H9 (cell line): ENCODE data around the gene MS4A6E. TPM values are rescaled to one million over a fixed set of nuclear protein-coding genes. Genes with fewer than 3 reads are reported as not detected.

Experiments used
- DNase-seq: peaks from one replicate; pipeline ENCODE4 v3.0.0-alpha.2; 2017
- H2AFZ ChIP-seq: one replicate; pipeline ENCODE4 v1.6.1; 2013; ENCODE audit warnings: mild to moderate bottlenecking, low read length, control low read depth, moderate library complexity
- H2AK5ac ChIP-seq: 2 replicates; pipeline ENCODE4 v1.6.1; 2013; ENCODE audit warnings: low read length, control low read depth, mixed read lengths; ENCODE audit not compliant: insufficient read length
- H2BK120ac ChIP-seq: one replicate; pipeline ENCODE4 v1.6.1; 2013; ENCODE audit warnings: low read depth, mild to moderate bottlenecking, low read length, control low read depth, inconsistent platforms; ENCODE audit not compliant: poor library complexity, severe bottlenecking
- H2BK12ac ChIP-seq: 2 replicates; pipeline ENCODE4 v1.6.1; 2013; ENCODE audit warnings: low read length, control low read depth, mixed read lengths, low read depth; ENCODE audit not compliant: insufficient read length
- H2BK15ac ChIP-seq: 2 replicates; pipeline ENCODE4 v1.6.1; 2013; ENCODE audit warnings: low read depth, low read length, control low read depth
- H2BK20ac ChIP-seq: one replicate; pipeline ENCODE4 v1.6.1; 2013; ENCODE audit warnings: low read depth, mild to moderate bottlenecking, low read length, control low read depth, inconsistent platforms; ENCODE audit not compliant: poor library complexity, severe bottlenecking
- H2BK5ac ChIP-seq: 2 replicates; pipeline ENCODE4 v1.6.1; 2013; ENCODE audit warnings: low read length, control low read depth, mixed read lengths; ENCODE audit not compliant: insufficient read length
- H3K14ac ChIP-seq: 2 replicates; pipeline ENCODE4 v1.6.1; 2013; ENCODE audit warnings: low read length, control low read depth; ENCODE audit not compliant: insufficient read depth
- H3K18ac ChIP-seq: 2 replicates; pipeline ENCODE4 v1.6.1; 2013; ENCODE audit warnings: low read depth, mild to moderate bottlenecking, mixed read lengths, low read length, control low read depth; ENCODE audit not compliant: insufficient read length
- H3K23ac ChIP-seq: 2 replicates; pipeline ENCODE4 v1.6.1; 2013; ENCODE audit warnings: low read length, control low read depth, mixed read lengths, low read depth; ENCODE audit not compliant: insufficient read length
- H3K23me2 ChIP-seq: 2 replicates; pipeline ENCODE4 v1.6.1; 2013; ENCODE audit warnings: low read depth, mild to moderate bottlenecking, mixed read lengths, low read length, control low read depth; ENCODE audit not compliant: insufficient read length, poor library complexity, severe bottlenecking
- H3K27ac ChIP-seq: 2 replicates; pipeline ENCODE4 v1.5.1; 2013; ENCODE audit warnings: low read length, control low read depth, mixed read lengths, low read depth; ENCODE audit not compliant: insufficient read length
- H3K27me3 ChIP-seq: 2 replicates; pipeline ENCODE4 v1.6.1; 2013; ENCODE audit warnings: low read length, control low read depth, inconsistent platforms; ENCODE audit not compliant: insufficient read depth
- H3K4ac ChIP-seq: 2 replicates; pipeline ENCODE4 v1.6.1; 2013; ENCODE audit warnings: low read depth, mild to moderate bottlenecking, control low read depth, inconsistent platforms, low read length, moderate library complexity
- H3K4me1 ChIP-seq: 2 replicates; pipeline ENCODE4 v1.6.1; 2013; ENCODE audit warnings: low read length, control low read depth, inconsistent platforms; ENCODE audit not compliant: insufficient read depth
- H3K4me2 ChIP-seq: 2 replicates; pipeline ENCODE4 v1.6.1; 2013; ENCODE audit warnings: low read length, control low read depth, mixed read lengths; ENCODE audit not compliant: insufficient read length, insufficient read depth
- H3K56ac ChIP-seq: 2 replicates; pipeline ENCODE4 v1.6.1; 2013; ENCODE audit warnings: low read depth, mild to moderate bottlenecking, mixed read lengths, low read length, control low read depth; ENCODE audit not compliant: insufficient read length
- H3K79me1 ChIP-seq: 2 replicates; pipeline ENCODE4 v1.6.1; 2013; ENCODE audit warnings: low read depth, mild to moderate bottlenecking, moderate library complexity, low read length, control low read depth, inconsistent platforms; ENCODE audit not compliant: insufficient read depth, poor library complexity, severe bottlenecking
- H3K79me2 ChIP-seq: 2 replicates; pipeline ENCODE4 v1.6.1; 2013; ENCODE audit warnings: low read length, control low read depth, inconsistent platforms; ENCODE audit not compliant: insufficient read depth
- H3K9ac ChIP-seq: 2 replicates; pipeline ENCODE4 v1.6.1; 2013; ENCODE audit warnings: low read length, control low read depth, mixed read lengths; ENCODE audit not compliant: insufficient read length; ENCODE audit errors: extremely low read depth
- H3K9me3 ChIP-seq: one replicate; pipeline ENCODE4 v1.6.1; 2013; ENCODE audit warnings: low read depth, low read length, inconsistent platforms; ENCODE audit not compliant: control insufficient read depth
- H3T11ph ChIP-seq: one replicate; pipeline ENCODE4 v1.6.1; 2013; ENCODE audit warnings: mild to moderate bottlenecking, low read length, control low read depth, inconsistent platforms
- H4K20me1 ChIP-seq: one replicate; pipeline ENCODE4 v1.6.1; 2013; ENCODE audit not compliant: control insufficient read depth, insufficient read length, insufficient read depth
- H4K5ac ChIP-seq: 2 replicates; pipeline ENCODE4 v1.6.1; 2013; ENCODE audit warnings: low read depth, mild to moderate bottlenecking, mixed read lengths, low read length, control low read depth; ENCODE audit not compliant: insufficient read length
- H4K8ac ChIP-seq: replicated peaks from 2 replicates; pipeline ENCODE4 v1.6.1; 2013; ENCODE audit warnings: low read length, control low read depth, mixed read lengths, low read depth; ENCODE audit not compliant: insufficient read length
- H4K91ac ChIP-seq: 2 replicates; pipeline ENCODE4 v1.6.1; 2013; ENCODE audit warnings: low read depth, mild to moderate bottlenecking, moderate library complexity, mixed read lengths, low read length, control low read depth; ENCODE audit not compliant: insufficient read length
- H3K27ac Mint-ChIP-seq, 3 experiments: 2 replicates in 2 of 3; 3 replicates in 1 of 3; pipeline ENCODE4 v1.8.0; 2020 to 2021; ENCODE audit warnings: mixed read lengths in 3 of 3, mild to moderate bottlenecking in 1 of 3, moderate library complexity in 1 of 3
- H3K27me3 Mint-ChIP-seq: 2 replicates; pipeline ENCODE4 v1.8.0; 2021; ENCODE audit warnings: low read depth, mild to moderate bottlenecking, moderate library complexity, mixed read lengths
- H3K36me3 Mint-ChIP-seq, 3 experiments: 2 replicates in 2 of 3; 3 replicates in 1 of 3; pipeline ENCODE4 v1.8.0; 2020 to 2021; ENCODE audit warnings: low read depth in 3 of 3, mixed read lengths in 3 of 3; ENCODE audit not compliant: insufficient read depth in 1 of 3
- H3K4me1 Mint-ChIP-seq, 2 experiments: 2 replicates each; pipeline ENCODE4 v1.8.0; 2020; ENCODE audit warnings: mixed read lengths in 2 of 2
- H3K4me3 Mint-ChIP-seq, 2 experiments: 2 replicates in 1 of 2; 3 replicates in 1 of 2; pipeline ENCODE4 v1.8.0; 2020 to 2021; ENCODE audit warnings: mild to moderate bottlenecking in 2 of 2, mixed read lengths in 2 of 2, moderate library complexity in 1 of 2
- H3K9me3 Mint-ChIP-seq, 2 experiments: 2 replicates in 1 of 2; 3 replicates in 1 of 2; pipeline ENCODE4 v1.8.0; 2020; ENCODE audit warnings: mild to moderate bottlenecking in 2 of 2, mixed read lengths in 2 of 2, moderate library complexity in 1 of 2
- WGBS: extraction: QIAGEN DNeasy Blood & Tissue Kit; methylation state at CpG from one replicate; pipeline ENCODE4 v1.1.7; 2013; ENCODE audit warnings: missing lambda C conversion rate, low lambda C conversion rate, mixed read lengths; ENCODE audit not compliant: insufficient read length; ENCODE audit errors: extremely low coverage; 5-methylcytosine and 5-hydroxymethylcytosine counted together
- total RNA-seq: library from RNA; stranded (reverse); gene quantifications from 2 replicates; pipeline ENCODE4 v1.2.1, GENCODE V29; 2021
- TF ChIP-seq, protein P1 (sequence below): fragments of 200-600 bp; sonication (generic); conservative IDR thresholded peaks from 3 replicates; pipeline ENCODE4 v1.8.0; 2021; ENCODE audit warnings: antibody characterized with exemption, mild to moderate bottlenecking

The MS4A6E gene
- total RNA-seq, 1 experiment from 2014 or later, result not detected

GRCh38 chr11:60389279-60389910, 62.3 kb downstream of the MS4A6E start:
- H4K91ac ChIP-seq, result no peak overlapping the region
- Mint-ChIP-seq H3K36me3 (no peaks in the 10 kb centered on the region), H3K27ac (no peak overlapping the region; a peak in 1 of 7 replicates), H3K4me3 (no peak overlapping the region), H3K27me3 (no peaks in the 10 kb centered on the region), H3K4me1 (peaks cover 3 to 4% of the 10 kb centered on the region in 2 experiments), H3K9me3 (no peaks in the 10 kb centered on the region)
- no CpG with 5 or more reads among the region's 5 CpGs for WGBS
- no peak overlapping the region for H3K14ac ChIP-seq
- no peak for DNase-seq
- H3K27ac ChIP-seq, result no peak overlapping the region
- H4K5ac ChIP-seq, result no peak overlapping the region
- H2AFZ ChIP-seq, result no peak overlapping the region
- H3K18ac ChIP-seq, result no peak overlapping the region
- H2BK12ac ChIP-seq, result no peak overlapping the region
- TF ChIP-seq, protein P1, sequence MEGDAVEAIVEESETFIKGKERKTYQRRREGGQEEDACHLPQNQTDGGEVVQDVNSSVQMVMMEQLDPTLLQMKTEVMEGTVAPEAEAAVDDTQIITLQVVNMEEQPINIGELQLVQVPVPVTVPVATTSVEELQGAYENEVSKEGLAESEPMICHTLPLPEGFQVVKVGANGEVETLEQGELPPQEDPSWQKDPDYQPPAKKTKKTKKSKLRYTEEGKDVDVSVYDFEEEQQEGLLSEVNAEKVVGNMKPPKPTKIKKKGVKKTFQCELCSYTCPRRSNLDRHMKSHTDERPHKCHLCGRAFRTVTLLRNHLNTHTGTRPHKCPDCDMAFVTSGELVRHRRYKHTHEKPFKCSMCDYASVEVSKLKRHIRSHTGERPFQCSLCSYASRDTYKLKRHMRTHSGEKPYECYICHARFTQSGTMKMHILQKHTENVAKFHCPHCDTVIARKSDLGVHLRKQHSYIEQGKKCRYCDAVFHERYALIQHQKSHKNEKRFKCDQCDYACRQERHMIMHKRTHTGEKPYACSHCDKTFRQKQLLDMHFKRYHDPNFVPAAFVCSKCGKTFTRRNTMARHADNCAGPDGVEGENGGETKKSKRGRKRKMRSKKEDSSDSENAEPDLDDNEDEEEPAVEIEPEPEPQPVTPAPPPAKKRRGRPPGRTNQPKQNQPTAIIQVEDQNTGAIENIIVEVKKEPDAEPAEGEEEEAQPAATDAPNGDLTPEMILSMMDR, result no peak
- no peak overlapping the region for H3K56ac ChIP-seq
- no peak overlapping the region for H3K4me2 ChIP-seq
- H3T11ph ChIP-seq, result no peak overlapping the region
- H4K8ac ChIP-seq, result no peak overlapping the region
- no peaks in the 10 kb centered on the region for H3K79me2 ChIP-seq
- H3K9me3 ChIP-seq, result no peaks in the 10 kb centered on the region
- no peak overlapping the region for H2BK120ac ChIP-seq
- H2BK20ac ChIP-seq, result no peak overlapping the region
- no peaks in the 10 kb centered on the region for H4K20me1 ChIP-seq
- no peaks in the 10 kb centered on the region for H3K79me1 ChIP-seq
- no peak overlapping the region for H3K4ac ChIP-seq
- H3K9ac ChIP-seq, result no peak overlapping the region
- H2BK5ac ChIP-seq, result no peak overlapping the region
- no peaks in the 10 kb centered on the region for H3K27me3 ChIP-seq
- no peak overlapping the region for H2BK15ac ChIP-seq
- no peak overlapping the region for H3K23ac ChIP-seq
- H3K23me2 ChIP-seq, result no peaks in the 10 kb centered on the region
- no peak overlapping the region for H2AK5ac ChIP-seq
- no peaks in the 10 kb centered on the region for H3K4me1 ChIP-seq
